ENCODE measurements around the gene CHTF8. TPM values are rescaled to one million over a fixed set of nuclear protein-coding genes. Genes with fewer than 3 reads are reported as not detected.

Gene CHTF8
- total RNA-seq, 4 donors from 2014 or later = 77.8 to 124 (median 82.8) TPM

DNA sequence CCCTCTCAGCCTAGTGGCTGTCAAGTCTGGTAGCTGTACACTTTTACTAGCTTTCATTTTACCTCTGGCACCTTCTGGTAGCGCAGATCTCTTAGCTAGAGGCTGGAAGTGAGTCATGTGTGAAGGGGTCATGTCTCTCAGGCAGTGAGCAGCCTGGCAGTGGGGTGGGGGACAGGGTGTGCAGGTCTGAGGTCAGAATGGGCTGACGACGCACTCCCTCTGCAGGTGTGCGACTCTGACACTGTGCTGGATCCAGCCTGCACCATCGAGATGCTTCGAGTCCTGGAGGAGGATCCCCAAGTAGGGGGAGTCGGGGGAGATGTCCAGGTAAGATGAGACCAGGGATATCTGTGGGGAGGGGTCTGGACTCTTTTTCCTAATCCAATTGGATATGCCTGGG is 19.2 kb downstream of the CHTF8 start:
- no peak for TF ChIP-seq POLR2A (IDR thresholded peaks at IDR 0.05)
- TF ChIP-seq, protein P1, sequence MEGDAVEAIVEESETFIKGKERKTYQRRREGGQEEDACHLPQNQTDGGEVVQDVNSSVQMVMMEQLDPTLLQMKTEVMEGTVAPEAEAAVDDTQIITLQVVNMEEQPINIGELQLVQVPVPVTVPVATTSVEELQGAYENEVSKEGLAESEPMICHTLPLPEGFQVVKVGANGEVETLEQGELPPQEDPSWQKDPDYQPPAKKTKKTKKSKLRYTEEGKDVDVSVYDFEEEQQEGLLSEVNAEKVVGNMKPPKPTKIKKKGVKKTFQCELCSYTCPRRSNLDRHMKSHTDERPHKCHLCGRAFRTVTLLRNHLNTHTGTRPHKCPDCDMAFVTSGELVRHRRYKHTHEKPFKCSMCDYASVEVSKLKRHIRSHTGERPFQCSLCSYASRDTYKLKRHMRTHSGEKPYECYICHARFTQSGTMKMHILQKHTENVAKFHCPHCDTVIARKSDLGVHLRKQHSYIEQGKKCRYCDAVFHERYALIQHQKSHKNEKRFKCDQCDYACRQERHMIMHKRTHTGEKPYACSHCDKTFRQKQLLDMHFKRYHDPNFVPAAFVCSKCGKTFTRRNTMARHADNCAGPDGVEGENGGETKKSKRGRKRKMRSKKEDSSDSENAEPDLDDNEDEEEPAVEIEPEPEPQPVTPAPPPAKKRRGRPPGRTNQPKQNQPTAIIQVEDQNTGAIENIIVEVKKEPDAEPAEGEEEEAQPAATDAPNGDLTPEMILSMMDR (IDR thresholded peaks at IDR 0.05) = no peak
- 93 to 96% methylated on average over 7 of the region's 7 CpGs for WGBS, 2 donors
- peak in 1 of 2 donors; percentile 45 for DNase-seq (ENCODE audit: low spot score in 2 of 2)
- intact Hi-C loops (cut with DNase I; ENCODE audit: low total_unique reads) = no loop called here
- no peak overlapping the region for H3K4me3 ChIP-seq (ENCODE audit: low read depth, poor library complexity, severe bottlenecking)

DNA sequence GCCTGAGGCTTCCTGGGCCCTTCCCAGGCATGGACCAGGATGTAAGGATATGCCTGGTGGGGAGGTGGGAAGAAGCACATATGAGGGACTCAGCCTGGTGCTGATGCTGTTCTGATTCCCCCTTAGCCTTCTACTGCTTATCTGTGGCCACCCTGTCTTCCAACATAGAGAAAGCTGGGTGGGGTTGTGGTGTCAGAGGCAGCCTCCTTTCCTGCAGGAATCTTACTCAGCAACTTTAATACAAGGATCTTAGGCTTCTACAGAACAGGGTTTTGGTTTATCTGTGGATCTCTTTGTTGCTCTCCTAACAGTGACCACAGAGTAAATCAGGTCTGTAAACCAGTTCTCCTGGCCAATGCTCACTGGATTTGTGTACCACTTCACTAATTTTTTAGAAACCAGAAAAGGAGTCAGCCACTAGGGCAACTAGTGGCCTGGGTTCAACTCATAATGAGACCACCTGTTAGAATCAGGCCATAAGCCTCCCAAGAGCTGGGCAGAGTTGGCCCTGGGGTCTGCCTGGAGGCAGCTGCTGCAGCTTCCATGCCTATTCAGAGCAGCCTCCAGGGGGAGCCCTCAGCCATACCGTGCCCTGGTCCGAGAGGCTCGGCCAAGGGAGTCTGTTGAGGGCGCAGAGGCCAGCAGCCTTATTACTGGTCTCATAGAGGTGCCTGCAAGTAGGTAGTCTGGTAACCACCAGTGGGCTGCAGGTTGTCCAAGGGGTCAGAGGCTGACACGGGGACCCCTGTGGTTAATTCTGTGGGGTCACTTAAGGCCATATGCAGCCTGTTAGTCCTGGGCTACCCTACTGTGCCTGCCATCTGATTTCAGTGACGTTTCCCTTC is 19.9 kb downstream of the CHTF8 start:
- peak in 1 of 2 donors; percentile 82 for DNase-seq (ENCODE audit: low spot score in 2 of 2)
- WGBS, 2 donors = 46 to 70% methylated on average over 6 of the region's 6 CpGs
- TF ChIP-seq, protein P1 (IDR thresholded peaks at IDR 0.05) = no peak
- no peak for TF ChIP-seq POLR2A (IDR thresholded peaks at IDR 0.05)
- intact Hi-C loops (cut with DNase I; ENCODE audit: low total_unique reads) = no loop called here
- H3K4me3 ChIP-seq (ENCODE audit: low read depth, poor library complexity, severe bottlenecking) = no peak overlapping the region

DNA sequence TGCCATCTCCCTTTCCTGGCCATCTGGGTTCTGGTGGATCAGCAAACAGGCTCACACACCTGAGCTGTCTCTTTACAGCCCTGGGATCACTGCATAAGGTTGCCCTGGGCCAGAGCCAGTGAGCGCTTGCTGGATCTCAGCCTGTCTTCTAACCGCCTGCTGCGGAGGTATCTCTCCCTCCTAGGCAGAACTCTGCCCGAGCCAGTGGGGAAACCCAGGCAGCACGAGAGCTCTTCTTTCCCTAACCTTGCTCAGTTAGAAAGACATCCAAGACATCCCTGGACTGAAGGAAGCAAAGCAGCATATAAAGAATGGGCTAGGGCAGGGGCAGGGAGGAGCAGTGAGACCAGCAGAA is 20.5 kb downstream of the CHTF8 start:
- TF ChIP-seq POLR2A (IDR thresholded peaks at IDR 0.05) = no peak
- TF ChIP-seq, protein P1 (IDR thresholded peaks at IDR 0.05) = no peak
- no peak overlapping the region for H3K4me3 ChIP-seq (ENCODE audit: low read depth, poor library complexity, severe bottlenecking)
- intact Hi-C loops (cut with DNase I; ENCODE audit: low total_unique reads) = no loop called here
- 55 to 72% methylated on average over 5 of the region's 5 CpGs for WGBS, 2 donors
- DNase-seq (ENCODE audit: low spot score in 2 of 2) = no peak

DNA sequence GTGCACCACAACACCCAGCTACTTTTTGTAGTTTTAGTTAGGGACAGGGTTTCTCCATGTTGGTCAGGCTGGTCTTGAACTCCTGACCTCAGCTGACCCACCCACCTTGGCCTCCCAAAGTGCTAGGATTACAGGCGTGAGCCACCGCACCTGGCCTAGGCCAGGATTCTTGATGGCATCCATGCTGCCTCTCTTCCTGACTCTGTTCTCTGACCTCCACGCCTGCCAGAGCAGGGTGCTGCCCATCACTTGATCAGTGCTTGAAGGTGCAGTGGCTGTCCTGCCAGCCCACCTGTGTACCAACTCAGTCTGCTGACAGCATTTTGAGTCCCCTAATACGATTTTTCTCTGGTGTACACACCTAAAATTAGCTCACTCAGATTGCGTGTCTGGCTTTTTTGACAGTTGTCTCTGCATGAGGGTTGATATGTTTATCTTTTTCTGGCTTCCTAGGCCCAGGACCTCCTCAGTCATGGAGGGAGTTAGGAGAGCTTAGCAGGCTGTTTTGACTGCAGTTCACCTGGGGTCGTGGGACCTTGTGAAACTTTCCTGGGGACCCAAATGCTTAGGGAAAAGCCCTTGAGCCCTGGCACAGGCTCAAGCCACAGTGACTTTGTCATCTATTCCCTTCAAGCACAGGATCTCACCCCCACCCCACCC is 21.0 kb downstream of the CHTF8 start:
- no peak for DNase-seq (ENCODE audit: low spot score in 2 of 2)
- no peak overlapping the region for H3K4me3 ChIP-seq (ENCODE audit: low read depth, poor library complexity, severe bottlenecking)
- intact Hi-C loops (cut with DNase I; ENCODE audit: low total_unique reads) = no loop called here
- 81 to 87% methylated on average over 6 of the region's 6 CpGs for WGBS, 2 donors
- TF ChIP-seq, protein P1 (IDR thresholded peaks at IDR 0.05) = no peak
- TF ChIP-seq POLR2A (IDR thresholded peaks at IDR 0.05) = no peak

DNA sequence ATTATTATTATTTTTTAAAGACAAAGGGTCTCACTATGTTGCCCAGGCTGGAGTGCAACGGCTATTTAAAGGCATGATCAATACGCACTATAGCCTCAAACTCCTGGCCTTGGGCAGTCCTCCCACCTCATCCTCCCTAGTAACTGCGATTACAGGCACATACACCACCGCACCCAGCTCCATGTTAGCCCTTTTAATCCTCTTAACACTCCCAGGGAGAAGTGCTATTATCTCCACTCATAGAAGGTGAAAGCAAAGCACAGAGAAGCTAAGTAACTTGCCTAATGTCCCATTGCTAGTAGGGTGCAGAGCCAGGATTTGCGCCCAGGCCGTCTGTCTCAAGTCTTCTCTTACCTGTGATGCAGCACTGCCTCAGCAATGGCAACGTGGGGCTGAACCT is 22.0 kb downstream of the CHTF8 start:
- no peak for DNase-seq (ENCODE audit: low spot score in 2 of 2)
- intact Hi-C loops (cut with DNase I; ENCODE audit: low total_unique reads) = no loop called here
- TF ChIP-seq, protein P1 (IDR thresholded peaks at IDR 0.05) = no peak
- TF ChIP-seq POLR2A (IDR thresholded peaks at IDR 0.05) = no peak
- 92 to 96% methylated on average over 7 of the region's 7 CpGs for WGBS, 2 donors
- no peak overlapping the region for H3K4me3 ChIP-seq (ENCODE audit: low read depth, poor library complexity, severe bottlenecking)
